Brain microvascular endothelial cell (primary cell): ENCODE results near the gene APOA5.

Experiments
- DNase-seq: peaks from one replicate; pipeline ENCODE4 v3.0.0-alpha.2; 2020
- H3K27ac ChIP-seq: fragments of 250-450 bp; sonication (Bioruptor Pico); 2 replicates; pipeline ENCODE4 v1.5.1; 2020; ENCODE audit warnings: mild to moderate bottlenecking, moderate library complexity
- H3K27me3 ChIP-seq: fragments of 250-450 bp; sonication (Bioruptor Pico); replicated peaks from 2 replicates; pipeline ENCODE4 v1.5.1; 2020; ENCODE audit warnings: mild to moderate bottlenecking
- H3K36me3 ChIP-seq: fragments of 250-450 bp; sonication (Bioruptor Pico); replicated peaks from 2 replicates; pipeline ENCODE4 v1.5.1; 2020; ENCODE audit warnings: mild to moderate bottlenecking
- H3K4me3 ChIP-seq: 2 replicates; pipeline ENCODE4 v1.5.1; 2011; ENCODE audit warnings: low read depth, mild to moderate bottlenecking, control low read depth, low read length, moderate library complexity
- CTCF ChIP-seq: IDR thresholded peaks from 2 replicates; pipeline ENCODE4 v1.5.1; 2011; ENCODE audit warnings: low read depth, mild to moderate bottlenecking, moderate library complexity, low read length, control low read depth, inconsistent platforms; ENCODE audit errors: missing control alignments
- in situ Hi-C: cut with HindIII; loops from 2 replicates; pipeline ENCODE4 v1.10.0; 2017; ENCODE audit warnings: low sequenced_read_pairs, low pct_ligation_motif_present

APOA5 gene

GRCh38 chr11:116827461-116827860 lies 35.8 kb upstream of the APOA5 start:
- Histone ChIP-seq H3K4me3 (no peak overlapping the region), H3K27me3 (no peaks in the 10 kb centered on the region), H3K36me3 (no peaks in the 10 kb centered on the region), H3K27ac (no peak overlapping the region)
- TF ChIP-seq CTCF, result no peak
- no peak for DNase-seq
- in situ Hi-C loops, result no loop called here

DNA sequence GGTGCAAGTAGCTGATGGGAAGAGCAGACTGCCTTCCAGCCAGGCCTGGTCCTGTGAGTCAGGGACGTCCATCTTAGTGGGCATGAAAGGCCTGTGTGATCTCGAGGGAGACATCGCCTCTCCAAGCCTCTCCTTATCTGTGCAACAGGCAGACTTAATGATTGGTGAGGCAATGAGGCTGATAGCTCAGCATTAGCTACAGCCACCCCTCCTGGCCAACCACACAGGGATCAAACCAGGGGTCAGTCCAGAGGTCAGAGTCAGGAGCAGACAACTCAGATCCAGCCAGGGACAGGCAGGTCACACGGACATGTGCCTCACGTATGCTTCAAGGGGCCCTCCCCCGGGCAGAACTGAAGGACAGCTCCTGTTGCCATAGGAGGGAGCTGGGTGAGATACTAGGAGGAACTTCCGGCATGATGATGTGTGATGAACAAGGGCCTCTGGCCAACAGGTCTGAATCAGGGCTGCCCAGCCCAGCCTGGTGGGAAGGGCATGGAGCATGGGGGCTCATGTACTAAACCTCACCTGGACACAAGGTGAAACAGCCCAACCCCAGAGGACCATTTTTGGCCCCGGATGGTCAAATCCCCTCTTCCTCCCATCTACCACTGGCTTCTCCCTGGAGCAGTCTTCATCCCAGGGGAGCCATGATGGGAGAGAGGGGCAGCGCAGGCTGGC lies 35.2 kb upstream of the APOA5 start:
- H3K27me3 ChIP-seq, result no peaks in the 10 kb centered on the region
- H3K27ac ChIP-seq, result no peak overlapping the region
- TF ChIP-seq CTCF, result no peak
- H3K4me3 ChIP-seq, result no peak overlapping the region
- no peaks in the 10 kb centered on the region for H3K36me3 ChIP-seq
- DNase-seq, result no peak
- in situ Hi-C loops, result no loop called here

- no peak for DNase-seq
- in situ Hi-C loops, result no loop called here
- H3K27ac ChIP-seq, result no peak overlapping the region
- no peak for TF ChIP-seq CTCF
- H3K4me3 ChIP-seq, result no peak overlapping the region
- H3K27me3 ChIP-seq, result no peaks in the 10 kb centered on the region
- no peaks in the 10 kb centered on the region for H3K36me3 ChIP-seq
Observed at GRCh38 chr11:116825854-116826750, 34.4 kb upstream of the APOA5 start.

DNA sequence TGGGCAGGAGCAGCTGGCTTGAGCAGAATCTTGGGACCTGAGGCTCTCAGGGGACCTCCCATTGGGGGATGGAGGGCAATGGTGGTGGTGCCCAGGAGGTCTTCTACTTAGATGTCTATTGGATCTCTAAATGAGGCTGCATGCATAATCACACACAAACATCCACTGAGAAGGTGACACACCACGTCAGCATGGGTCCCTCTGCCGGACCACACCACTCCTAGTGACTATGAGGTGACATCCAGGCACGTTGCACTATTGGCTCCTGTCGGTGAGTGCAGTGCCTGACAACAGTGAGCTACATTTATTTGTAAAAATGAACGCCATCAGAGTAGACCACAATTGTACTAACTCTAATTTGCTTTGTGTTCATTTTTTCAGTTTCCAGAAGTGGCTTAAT lies 33.8 kb upstream of the APOA5 start:
- H3K27ac ChIP-seq, result no peak overlapping the region
- no peaks in the 10 kb centered on the region for H3K36me3 ChIP-seq
- in situ Hi-C loops, result no loop called here
- DNase-seq, result no peak
- no peak overlapping the region for H3K4me3 ChIP-seq
- TF ChIP-seq CTCF, result no peak
- H3K27me3 ChIP-seq, result no peaks in the 10 kb centered on the region

DNA sequence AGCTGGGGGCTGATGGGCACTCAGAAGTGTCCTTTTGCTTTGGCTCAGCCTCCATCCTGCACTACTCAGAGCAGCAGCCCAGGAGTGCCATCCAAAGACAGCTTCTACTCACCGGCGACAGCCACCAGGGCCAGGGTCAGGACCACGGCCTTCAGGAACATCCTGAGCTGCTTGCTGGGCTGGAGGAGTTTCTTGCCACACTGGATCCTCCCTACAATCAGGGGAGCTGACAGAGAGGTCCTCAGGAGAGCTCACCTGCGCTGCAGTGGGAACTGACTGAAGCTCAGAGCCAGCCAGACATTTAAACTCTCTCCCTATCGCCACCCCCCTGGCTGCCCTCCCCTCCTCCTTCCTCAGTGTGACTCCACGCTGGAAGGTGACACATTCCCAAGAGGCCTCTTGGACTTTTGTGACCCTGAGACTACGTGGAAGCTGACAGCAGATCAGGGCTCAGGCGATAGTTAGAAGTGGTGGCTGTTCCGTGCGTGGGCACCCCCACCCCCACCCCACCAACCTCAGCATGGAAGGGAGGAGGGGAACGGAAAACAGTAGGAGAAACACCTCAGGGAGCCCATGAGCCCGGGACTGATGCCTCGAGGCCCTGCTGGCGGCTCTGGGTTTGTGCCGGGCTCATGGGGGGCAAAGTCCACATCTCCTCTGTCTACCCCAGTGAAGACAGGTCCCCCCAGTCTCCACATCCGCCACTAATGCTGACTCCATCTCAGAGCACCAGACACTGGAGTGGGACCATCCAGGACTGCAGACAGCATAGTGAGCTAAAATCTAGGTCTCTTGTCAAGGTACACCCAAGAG lies 31.6 kb upstream of the APOA5 start, which contains the start of gene APOA4:
APOA4 (minus strand) TSS at position 274 of the 813 bp plus-strand sequence; CDS start at position 161, 113 bp downstream.
- in situ Hi-C loops, result no loop called here
- no peaks in the 10 kb centered on the region for H3K36me3 ChIP-seq
- H3K4me3 ChIP-seq, result no peak within 1 kb of the TSS
- no peak within 1 kb of the TSS for H3K27ac ChIP-seq
- TF ChIP-seq CTCF, result no peak
- DNase-seq, result no peak
- H3K27me3 ChIP-seq, result no peaks in the 10 kb centered on the region
